Liver (tissue), 3 donors: ENCODE measurements around the gene GGT6.

Experiments
- CTCF ChIP-seq: fragments of 150-350 bp; IDR thresholded peaks from 2 replicates; pipeline ENCODE4 v1.5.1; 2017; ENCODE audit warnings: improper control_type of control experiment, low read depth, low read length; ENCODE audit not compliant: missing input control
- JUND ChIP-seq, 2 donors: IDR thresholded peaks; 2 replicates each; pipeline ENCODE4 v1.6.1; 2016; ENCODE audit warnings: antibody characterized with exemption in 2 of 2
- RAD21 ChIP-seq, 2 donors: IDR thresholded peaks; 2 replicates each; pipeline ENCODE4 v1.6.1; 2016; ENCODE audit warnings: antibody characterized with exemption in 2 of 2, mild to moderate bottlenecking in 2 of 2
- TAF1 ChIP-seq: conservative IDR thresholded peaks from 2 replicates; pipeline ENCODE4 v1.6.1; 2016; ENCODE audit warnings: antibody characterized with exemption, mild to moderate bottlenecking
- TF ChIP-seq, protein P1 (sequence below): IDR thresholded peaks from 2 replicates; pipeline ENCODE4 v1.6.1; 2016; ENCODE audit warnings: antibody characterized with exemption
- TF ChIP-seq, protein P2 (sequence below): IDR thresholded peaks from 2 replicates; pipeline ENCODE4 v1.6.1; 2016; ENCODE audit warnings: antibody characterized with exemption, mild to moderate bottlenecking
- donor health status: healthy.
- donor health status: healthy.

- TF ChIP-seq TAF1, result no peak
- TF ChIP-seq, protein P1, sequence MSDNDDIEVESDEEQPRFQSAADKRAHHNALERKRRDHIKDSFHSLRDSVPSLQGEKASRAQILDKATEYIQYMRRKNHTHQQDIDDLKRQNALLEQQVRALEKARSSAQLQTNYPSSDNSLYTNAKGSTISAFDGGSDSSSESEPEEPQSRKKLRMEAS, result no peak
- TF ChIP-seq JUND (IDR thresholded peaks at IDR 0.05), result no peak
- no peak for TF ChIP-seq RAD21 (IDR thresholded peaks at IDR 0.05)
- TF ChIP-seq, protein P2, sequence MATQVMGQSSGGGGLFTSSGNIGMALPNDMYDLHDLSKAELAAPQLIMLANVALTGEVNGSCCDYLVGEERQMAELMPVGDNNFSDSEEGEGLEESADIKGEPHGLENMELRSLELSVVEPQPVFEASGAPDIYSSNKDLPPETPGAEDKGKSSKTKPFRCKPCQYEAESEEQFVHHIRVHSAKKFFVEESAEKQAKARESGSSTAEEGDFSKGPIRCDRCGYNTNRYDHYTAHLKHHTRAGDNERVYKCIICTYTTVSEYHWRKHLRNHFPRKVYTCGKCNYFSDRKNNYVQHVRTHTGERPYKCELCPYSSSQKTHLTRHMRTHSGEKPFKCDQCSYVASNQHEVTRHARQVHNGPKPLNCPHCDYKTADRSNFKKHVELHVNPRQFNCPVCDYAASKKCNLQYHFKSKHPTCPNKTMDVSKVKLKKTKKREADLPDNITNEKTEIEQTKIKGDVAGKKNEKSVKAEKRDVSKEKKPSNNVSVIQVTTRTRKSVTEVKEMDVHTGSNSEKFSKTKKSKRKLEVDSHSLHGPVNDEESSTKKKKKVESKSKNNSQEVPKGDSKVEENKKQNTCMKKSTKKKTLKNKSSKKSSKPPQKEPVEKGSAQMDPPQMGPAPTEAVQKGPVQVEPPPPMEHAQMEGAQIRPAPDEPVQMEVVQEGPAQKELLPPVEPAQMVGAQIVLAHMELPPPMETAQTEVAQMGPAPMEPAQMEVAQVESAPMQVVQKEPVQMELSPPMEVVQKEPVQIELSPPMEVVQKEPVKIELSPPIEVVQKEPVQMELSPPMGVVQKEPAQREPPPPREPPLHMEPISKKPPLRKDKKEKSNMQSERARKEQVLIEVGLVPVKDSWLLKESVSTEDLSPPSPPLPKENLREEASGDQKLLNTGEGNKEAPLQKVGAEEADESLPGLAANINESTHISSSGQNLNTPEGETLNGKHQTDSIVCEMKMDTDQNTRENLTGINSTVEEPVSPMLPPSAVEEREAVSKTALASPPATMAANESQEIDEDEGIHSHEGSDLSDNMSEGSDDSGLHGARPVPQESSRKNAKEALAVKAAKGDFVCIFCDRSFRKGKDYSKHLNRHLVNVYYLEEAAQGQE, result no peak
- no peak for TF ChIP-seq CTCF
Observed at GRCh38 chr17:4591529-4591928, 31.2 kb upstream of the GGT6 start.
